ENCODE results near the gene DHX40.
"Not testable (repeated sequence)": the region's sequence is repeated elsewhere in the genome, so short reads cannot be mapped to it uniquely, and the experiment has no call there.

DHX40 gene

DNA sequence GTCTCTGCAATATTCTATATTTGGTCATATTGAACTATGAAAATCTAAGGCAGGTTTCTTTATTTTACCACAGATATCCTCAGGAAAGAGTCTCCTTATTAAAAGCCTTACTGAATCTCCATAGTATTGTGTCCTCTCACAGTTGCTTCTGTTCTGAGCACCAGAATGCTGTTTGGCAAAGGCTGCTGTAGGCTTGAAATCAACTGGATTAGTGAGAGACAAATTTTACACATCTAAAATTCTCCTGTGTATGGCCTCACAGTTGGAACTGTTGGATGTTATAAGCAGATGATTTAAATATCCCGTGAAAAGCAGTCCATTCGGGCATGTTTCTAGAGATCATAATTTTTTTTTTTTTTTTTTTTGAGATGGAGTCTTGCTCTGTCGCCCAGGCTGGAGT, 63.8 kb downstream of the DHX40 start:
- DNase-seq (ENCODE audit: low read depth) = no peak

DNA sequence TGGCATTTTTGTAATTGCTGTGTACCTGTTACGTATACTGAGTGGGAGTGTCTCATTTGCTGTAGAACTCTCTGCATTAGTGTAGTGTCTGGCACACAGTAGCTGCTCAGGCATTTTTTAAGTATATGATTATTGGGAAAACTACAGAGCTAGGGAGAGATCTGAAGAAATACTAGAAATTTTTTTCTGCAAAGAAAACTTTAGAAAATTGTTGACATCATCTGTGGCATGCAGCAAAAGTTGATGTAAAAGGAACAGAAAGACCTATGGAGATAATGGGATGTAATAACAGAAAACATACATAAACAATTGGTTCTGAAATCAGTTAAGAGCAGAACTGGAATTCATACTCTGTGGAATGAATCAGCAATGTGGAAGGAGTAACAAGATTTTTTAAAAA, 65.9 kb downstream of the DHX40 start:
- DNase-seq (ENCODE audit: low read depth) = no peak

DNA sequence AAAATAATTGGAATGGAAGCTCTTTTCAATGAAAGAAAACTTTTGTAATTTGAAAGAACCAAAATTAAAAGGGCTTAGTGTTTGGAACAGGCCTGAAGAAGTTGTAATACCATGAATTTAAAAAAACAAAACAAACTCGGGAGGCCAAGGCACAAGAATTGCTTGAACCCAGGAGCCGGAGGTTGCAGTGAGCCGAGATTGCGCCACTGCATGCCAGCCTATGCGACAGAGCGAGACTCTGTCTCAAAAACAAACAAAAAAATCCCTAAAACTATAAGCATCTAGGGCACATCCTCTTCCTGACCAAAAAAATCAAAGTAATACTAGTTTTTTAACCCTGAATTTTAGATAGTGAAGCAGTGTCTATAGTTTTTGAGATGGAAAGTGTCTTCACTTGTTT, 67.0 kb downstream of the DHX40 start:
- DNase-seq (ENCODE audit: low read depth) = no peak

DNA sequence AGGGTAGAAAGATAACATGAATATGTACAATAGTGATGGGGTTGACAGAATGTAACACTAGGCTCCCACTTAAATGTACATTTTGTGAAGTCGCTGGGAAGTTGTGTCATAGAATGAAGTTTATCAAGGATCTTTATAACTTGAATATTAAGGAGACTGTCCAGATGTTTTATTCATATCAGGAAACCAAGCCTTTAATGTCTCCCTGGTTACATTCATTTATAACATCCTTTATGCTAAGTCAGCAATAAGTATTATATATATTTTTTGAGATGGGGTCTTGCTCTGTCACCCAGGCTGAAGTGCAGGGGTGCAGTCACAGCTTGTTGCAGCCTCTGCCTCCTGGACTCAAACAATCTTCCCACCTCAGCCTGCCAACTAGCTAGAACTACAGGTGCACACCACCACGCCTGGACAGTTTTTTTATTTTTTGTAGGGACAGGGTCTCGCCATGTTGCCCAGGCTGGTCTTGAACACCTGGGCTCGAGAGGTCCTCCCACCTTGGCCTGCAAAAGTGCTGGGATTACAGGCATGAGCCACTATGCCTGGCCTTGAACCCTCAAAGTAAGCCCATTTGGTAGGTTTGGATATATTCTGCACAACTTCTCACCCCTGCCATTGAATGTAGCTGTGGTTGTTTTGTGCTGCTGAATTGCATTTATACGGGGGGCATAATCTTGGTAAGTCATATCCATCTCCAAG, 68.4 kb downstream of the DHX40 start:
- DNase-seq (ENCODE audit: low read depth) = no peak

DNA sequence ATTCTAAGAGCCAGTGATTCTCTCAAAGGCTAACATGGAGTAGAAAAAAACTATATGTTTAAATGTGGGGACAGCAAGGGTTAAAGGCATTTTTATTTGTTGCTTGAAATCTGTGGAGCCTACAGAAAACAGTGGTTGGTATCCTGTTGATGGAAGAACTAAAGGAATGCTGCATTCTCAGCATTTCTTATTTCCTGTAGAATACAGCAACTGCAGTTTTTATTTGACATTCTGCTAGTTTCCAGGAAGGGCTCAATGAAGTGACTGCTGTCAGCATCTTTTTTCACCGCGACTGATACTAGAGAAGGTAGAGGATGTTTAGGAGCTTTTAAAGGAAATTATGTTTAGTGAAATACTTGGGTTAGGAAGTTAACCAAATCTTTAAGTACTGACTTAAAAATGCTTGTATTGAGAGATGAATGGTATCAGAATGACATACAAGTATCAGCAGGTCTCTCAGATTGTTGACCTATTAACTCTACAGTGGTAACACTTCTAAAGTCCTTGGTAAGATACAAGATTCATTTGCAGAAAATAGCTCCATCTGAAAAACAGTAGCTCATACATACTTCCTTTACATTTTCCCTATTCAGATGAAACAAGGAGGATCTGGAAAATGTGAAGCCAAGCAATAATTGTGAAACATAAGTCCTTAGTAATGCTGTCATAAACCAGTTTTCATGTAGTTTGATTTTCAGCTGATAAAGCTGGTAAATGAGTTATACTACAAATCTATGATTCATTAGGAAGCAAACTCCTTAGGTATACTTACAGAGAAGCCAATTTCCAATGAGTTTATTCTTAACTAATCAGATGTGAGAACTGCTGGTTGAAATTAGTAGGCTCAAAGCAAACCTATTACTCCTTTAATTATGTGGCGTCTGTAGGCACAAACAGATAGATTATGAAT, 69.5 kb downstream of the DHX40 start:
- DNase-seq (ENCODE audit: low read depth) = no peak

DNA sequence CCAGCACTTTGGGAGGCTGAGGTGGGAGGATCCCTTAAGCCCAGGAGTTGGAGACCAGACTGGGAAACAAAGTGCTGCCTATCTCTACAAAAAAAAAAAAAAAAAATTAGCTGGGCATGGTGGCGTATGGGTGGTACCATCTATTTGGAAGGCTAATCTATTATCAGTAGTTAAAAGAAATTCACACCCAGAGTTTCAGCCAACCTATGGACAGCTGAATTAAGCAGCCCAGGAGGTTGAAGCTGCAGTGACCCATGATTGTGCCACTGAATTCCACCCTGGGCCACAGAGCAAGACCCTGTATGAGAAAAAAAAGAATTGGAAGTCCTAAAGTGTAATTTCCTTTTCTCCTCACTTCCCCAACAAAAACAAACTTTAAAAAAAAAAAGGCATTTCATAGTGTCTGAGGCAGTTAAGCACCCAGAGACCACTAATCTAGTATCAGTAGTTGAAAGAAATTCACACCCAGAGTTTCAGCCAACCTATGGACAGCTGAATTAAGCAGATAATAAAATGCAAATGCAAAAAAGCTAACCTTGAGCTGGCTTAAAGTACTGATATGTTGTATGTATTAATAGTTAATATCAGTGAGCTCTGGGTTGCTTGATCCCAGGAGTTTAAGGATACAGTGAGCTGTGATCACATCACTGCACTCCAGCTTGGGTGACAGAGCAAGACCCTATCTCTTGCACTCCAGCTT, 72.4 kb downstream of the DHX40 start:
- DNase-seq (ENCODE audit: low read depth) = no peak

DNA sequence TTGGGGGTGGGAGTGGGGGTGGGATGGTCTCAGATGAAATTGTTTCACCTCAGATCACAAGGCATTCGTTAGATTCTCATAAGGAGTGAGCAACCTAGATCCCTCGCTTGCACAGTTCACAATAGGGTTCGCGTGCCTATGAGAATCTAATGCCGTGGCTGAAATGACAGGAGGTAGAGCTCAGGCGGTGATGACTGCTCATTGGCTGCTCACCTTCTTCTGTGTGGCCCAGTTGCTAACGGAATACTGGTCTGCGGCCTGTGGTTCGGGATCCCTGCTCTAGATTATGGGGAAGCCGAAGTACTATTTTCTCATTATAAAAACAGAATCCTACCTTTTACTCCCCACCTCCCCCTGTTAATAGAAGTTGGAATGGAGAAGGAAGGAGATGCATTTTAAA, 73.1 kb downstream of the DHX40 start:
- DNase-seq (ENCODE audit: low read depth) = no peak

DNA sequence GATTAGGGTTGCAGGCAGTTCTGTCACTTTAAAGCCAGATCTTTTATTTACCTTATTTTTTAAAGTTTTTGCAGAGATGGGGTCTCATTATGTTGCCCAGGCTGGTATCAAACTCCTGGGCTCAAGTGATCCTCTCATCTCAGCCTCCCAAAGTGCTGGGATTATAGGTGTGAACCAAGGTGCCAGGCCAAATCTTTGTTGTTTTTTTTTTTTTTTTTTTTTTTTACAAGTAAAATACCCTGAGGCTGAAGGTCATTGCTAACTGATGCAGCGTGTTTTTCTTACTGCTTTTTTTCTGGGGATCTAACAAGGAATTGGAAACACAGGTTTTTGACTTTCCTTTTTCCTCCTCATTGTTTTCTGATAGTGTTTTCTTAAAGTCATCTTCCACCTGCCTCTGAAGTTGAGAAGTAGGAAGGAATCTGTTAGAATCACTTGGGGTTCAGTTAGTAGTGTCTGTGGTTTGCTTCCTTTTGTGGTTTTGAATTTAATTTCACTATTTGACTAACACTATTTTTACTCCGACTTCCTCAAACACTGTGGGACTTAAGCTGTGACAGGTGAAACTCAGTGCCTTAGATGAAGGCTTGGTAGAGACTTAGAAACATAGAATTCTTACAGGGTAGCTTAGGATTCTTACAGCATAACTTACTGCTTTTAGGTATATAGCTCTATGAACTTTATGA, 76.5 kb downstream of the DHX40 start:
- DNase-seq (ENCODE audit: low read depth) = no peak

DNA sequence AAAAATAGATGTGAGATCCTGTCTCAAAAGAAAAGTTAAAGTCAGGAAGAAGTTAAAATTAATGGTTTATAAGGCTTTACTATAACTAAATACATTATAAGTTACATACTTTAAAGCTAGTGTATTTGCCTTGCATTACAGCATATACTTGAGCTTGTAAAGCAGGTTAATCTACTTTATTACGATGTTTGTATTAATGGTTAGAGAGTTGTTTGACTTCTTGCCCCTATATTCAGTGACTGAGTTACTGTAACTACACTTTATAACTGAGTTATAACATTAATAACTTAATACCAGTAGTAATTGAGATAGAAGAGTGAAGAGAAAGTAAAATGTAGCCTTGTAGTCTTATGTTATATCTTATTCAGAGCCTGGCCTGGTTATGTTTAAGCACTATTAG, 77.2 kb downstream of the DHX40 start:
- no peak for DNase-seq (ENCODE audit: low read depth)

DNA sequence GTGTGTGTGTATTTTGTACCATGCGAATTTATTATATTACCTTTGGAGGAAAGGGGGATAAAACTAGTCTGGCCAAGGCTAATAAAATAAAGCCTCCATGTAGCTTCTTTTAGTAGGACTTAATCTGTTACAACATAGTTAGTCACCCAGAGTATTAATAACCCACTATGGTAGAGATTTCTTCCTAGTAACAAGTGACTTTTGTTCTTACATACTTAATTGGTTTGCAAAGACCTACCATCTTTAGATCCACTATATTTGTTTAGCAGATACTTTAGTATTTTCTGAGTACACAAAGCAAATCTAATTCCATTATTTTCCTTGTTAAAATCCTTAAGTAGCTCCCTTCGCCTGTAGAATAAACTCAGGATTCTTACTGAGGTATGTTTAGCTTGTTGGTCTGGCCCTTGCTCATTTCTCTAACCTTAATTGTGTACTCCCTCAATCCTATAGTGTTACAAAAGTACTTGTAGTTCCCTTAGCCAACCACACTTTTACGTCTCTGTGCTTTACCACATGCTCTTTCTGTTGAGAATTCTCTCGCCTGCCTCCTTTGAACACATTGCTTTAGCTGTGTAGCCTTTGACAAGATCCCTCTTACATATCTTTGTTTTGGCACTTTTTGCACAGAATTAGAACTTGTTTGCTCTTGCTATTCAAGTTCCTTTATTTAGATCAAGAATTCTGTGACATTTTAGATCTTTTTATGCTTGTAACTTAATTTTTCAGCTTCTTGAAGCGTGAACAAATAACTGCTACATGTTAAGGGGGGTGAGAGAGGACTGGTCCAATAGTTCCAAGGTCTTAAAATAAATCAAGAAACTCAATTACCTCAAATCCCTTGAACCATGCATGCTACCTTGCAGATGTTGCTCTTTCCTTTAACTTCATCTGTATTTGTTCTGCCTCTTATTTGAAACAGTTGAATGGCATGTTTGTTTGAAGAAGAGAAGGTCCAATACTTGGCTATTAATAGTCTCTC, 78.0 kb downstream of the DHX40 start:
- no peak for DNase-seq (ENCODE audit: low read depth)

DNA sequence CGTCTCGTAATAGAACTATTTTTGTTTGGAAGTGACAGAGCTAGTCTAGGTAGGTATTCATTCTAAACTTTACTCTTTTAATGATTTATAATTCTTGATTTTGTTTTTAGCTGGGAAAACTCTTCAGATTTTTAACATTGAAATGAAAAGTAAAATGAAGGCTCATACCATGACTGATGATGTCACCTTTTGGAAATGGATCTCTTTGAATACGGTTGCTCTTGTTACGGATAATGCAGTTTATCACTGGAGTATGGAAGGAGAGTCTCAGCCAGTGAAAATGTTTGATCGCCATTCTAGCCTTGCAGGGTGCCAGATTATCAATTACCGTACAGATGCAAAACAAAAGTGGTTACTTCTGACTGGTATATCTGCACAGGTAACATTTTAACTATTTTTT, 81.9 kb downstream of the DHX40 start:
- no peak for DNase-seq (ENCODE audit: low read depth)

DNA sequence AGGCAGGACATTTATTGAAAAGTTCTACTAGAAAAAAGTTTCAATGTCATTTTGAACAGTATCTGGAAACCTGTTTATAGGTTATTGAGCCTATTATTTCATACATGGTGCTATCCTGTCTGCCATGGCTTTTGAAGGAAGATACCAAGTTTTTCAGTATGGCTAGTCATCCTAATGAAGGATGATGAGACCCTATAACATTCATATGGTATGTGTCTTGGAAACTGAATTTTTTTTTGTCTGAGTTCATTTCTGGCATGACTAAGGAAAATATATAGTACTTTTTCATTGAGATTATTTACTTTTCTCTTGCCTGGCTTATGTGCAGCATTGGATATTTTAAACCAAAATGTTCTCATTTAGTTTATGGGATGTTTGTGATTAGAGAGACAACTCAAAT, 84.5 kb downstream of the DHX40 start:
- DNase-seq (ENCODE audit: low read depth) = no peak

DNA sequence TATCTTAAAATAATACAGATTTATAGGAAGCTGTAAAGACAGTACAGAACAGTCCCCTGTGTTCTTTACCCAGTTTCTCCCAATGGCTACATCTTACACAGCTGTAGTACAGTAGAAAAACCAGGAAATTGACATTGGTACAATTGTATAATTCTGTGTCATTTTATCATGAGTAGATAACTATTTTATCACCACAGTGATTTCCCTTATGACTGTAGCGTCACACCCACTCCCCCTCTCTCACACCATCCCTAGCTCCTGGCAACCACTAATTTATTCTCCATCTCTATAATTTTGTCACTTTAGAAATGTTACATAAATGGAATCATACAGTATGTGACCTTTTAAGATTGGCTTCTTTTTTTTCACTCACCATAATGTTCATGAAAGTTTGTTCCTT, 85.2 kb downstream of the DHX40 start:
- DNase-seq (ENCODE audit: low read depth) = no peak

DNA sequence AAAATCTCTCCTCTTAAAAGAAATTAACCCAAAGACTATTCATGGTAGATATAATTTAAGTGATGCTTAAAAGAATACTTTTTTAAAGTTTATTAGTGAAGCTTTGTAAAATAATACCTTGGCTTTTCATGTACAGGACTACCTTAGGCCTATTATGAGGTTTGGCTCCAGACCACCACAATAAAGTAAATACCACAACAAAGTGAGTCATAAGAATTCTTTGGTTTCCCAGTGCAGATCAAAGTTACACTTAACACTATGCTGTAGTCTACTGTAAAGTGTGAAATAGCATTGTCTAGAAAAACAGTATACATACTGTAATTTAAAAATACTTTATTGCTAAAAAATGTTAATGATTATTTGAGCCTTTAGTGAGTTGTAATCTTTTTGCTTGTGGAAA, 85.9 kb downstream of the DHX40 start:
- DNase-seq (ENCODE audit: low read depth) = no peak

DNA sequence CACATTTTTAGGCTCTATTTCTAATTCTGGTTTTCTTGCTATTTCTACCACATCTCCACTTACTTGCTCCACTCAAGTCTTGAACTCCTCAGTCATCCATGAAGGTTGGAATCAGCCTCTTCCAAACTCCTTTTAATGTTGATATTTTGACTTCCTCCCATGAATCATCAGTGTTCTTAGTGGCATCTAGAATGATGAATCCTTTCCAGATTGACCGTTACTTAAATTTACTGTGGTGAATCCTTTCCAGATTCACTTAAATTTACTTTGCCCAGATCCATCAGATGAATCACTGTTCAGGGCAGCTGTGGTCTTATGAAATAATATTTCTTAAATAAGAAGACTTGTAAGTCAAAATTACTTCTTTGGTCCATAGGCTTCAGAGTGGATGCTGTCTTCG, 86.7 kb downstream of the DHX40 start:
- DNase-seq (ENCODE audit: low read depth) = peak; percentile 54

DNA sequence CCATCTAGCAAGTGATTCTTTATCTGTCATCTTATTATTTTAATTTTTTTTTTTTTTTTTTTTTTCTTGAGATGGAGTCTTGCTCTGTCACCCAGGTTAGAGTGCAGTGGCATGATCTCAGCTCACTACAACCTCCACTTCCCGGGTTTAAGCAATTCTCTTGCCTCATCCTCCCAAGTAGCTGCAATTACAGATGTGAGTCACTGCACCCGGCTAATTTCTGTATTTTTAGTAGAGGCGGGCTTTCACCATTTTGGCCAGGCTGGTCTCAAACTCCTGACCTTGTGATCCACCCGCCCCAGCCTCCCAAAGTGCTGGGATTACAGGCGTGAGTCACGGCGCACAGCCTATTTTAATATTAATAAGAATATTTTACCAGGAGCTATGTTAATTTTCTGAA, 91.2 kb downstream of the DHX40 start:
- not testable (repeated sequence) for DNase-seq (ENCODE audit: low read depth)

Measured in non-pigmented ciliary epithelial cell (primary cell).